ENCODE results near the gene PSMD6.

The PSMD6 gene

GRCh38 chr3:64023187-64023860 is at the start of gene PSMD6:
Gene PSMD6 (minus strand): TSS chr3:64023494. CDS start chr3:64023419, 75 bp downstream.
- no peak for TF ChIP-seq EZH2phosphoT487 (IDR thresholded peaks at IDR 0.05; ENCODE audit: borderline replicate concordance)
- TF ChIP-seq, protein P1, sequence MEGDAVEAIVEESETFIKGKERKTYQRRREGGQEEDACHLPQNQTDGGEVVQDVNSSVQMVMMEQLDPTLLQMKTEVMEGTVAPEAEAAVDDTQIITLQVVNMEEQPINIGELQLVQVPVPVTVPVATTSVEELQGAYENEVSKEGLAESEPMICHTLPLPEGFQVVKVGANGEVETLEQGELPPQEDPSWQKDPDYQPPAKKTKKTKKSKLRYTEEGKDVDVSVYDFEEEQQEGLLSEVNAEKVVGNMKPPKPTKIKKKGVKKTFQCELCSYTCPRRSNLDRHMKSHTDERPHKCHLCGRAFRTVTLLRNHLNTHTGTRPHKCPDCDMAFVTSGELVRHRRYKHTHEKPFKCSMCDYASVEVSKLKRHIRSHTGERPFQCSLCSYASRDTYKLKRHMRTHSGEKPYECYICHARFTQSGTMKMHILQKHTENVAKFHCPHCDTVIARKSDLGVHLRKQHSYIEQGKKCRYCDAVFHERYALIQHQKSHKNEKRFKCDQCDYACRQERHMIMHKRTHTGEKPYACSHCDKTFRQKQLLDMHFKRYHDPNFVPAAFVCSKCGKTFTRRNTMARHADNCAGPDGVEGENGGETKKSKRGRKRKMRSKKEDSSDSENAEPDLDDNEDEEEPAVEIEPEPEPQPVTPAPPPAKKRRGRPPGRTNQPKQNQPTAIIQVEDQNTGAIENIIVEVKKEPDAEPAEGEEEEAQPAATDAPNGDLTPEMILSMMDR (conservative IDR thresholded peaks at IDR 0.05; ENCODE audit: low read length): peak; percentile 99
- H3F3A ChIP-seq (ENCODE audit: low read depth): no peaks in the 10 kb centered on the region
- peak within 1 kb of the TSS; percentile 91 for H3K4me3 ChIP-seq (ENCODE audit: low read length, poor library complexity, severe bottlenecking)
- H3K27me3 ChIP-seq (ENCODE audit: insufficient read depth, low read length, poor library complexity, severe bottlenecking): no peaks in the 10 kb centered on the region
- H3K4me2 ChIP-seq (ENCODE audit: low read depth, low read length, poor library complexity, severe bottlenecking): peak within 1 kb of the TSS; percentile 99
- H4K20me1 ChIP-seq (ENCODE audit: insufficient read depth, low read length, poor library complexity, severe bottlenecking): peaks cover 29% of the 10 kb centered on the region
- H3K36me3 ChIP-seq (ENCODE audit: insufficient read depth, low read length): peaks cover 12% of the 10 kb centered on the region; the same call in 1 of the 2 replicates
- peak within 1 kb of the TSS; percentile 82 for H3K9ac ChIP-seq (ENCODE audit: low read depth, low read length, poor library complexity, severe bottlenecking)
- H3K4me1 ChIP-seq (ENCODE audit: insufficient read depth, low read length, poor library complexity, severe bottlenecking): peaks cover 23% of the 10 kb centered on the region
- H3K9me2 ChIP-seq (replicated peaks; ENCODE audit: low read depth, low read length): no peaks in the 10 kb centered on the region
- H3K9me3 ChIP-seq (ENCODE audit: insufficient read depth, low read depth, low read length): no peaks in the 10 kb centered on the region
- peak within 1 kb of the TSS; percentile 88 for H2AFZ ChIP-seq (ENCODE audit: low read length)
- peaks cover 29% of the 10 kb centered on the region for H3K79me2 ChIP-seq (ENCODE audit: insufficient read depth, low read length)

GRCh38 chr3:64072126-64072525 is 48.8 kb upstream of the PSMD6 start:
- TF ChIP-seq EZH2phosphoT487 (IDR thresholded peaks at IDR 0.05; ENCODE audit: borderline replicate concordance): no peak
- TF ChIP-seq, protein P1 (conservative IDR thresholded peaks at IDR 0.05; ENCODE audit: low read length): no peak
- H3K9ac ChIP-seq (ENCODE audit: low read depth, low read length, poor library complexity, severe bottlenecking): no peak overlapping the region

DNA sequence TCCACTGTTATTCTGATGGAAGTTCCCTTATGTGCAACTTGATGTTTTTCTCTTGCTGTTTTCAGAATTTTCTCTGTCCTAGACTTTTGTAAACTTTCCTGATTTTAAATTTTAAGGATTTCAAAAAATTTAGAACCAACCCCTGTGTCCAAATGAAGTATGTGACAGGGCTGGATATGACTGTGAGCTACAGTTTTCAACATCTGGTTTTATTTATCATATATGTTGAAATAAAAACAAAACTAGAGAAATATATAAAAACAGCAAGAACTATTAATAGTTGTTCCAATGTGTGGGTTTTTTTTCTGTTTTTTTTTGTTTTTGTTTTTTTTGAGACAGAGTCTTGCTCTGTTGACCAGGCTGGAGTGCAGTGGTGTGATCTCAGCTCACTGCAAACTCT is 47.4 kb upstream of the PSMD6 start:
- H2AFZ ChIP-seq (ENCODE audit: low read length): no peak overlapping the region
- H3F3A ChIP-seq (ENCODE audit: low read depth): no peaks in the 10 kb centered on the region
- H3K9me2 ChIP-seq (replicated peaks; ENCODE audit: low read depth, low read length): no peaks in the 10 kb centered on the region
- H3K9me3 ChIP-seq (ENCODE audit: insufficient read depth, low read depth, low read length): no peaks in the 10 kb centered on the region
- no peaks in the 10 kb centered on the region for H3K27me3 ChIP-seq (ENCODE audit: insufficient read depth, low read length, poor library complexity, severe bottlenecking)
- no peaks in the 10 kb centered on the region for H4K20me1 ChIP-seq (ENCODE audit: insufficient read depth, low read length, poor library complexity, severe bottlenecking)
- no peak overlapping the region for H3K9ac ChIP-seq (ENCODE audit: low read depth, low read length, poor library complexity, severe bottlenecking)
- H3K4me1 ChIP-seq (ENCODE audit: insufficient read depth, low read length, poor library complexity, severe bottlenecking): no peaks in the 10 kb centered on the region
- H3K4me3 ChIP-seq (ENCODE audit: low read length, poor library complexity, severe bottlenecking): no peak overlapping the region
- H3K79me2 ChIP-seq (ENCODE audit: insufficient read depth, low read length): no peaks in the 10 kb centered on the region
- H3K4me2 ChIP-seq (ENCODE audit: low read depth, low read length, poor library complexity, severe bottlenecking): no peak overlapping the region
- H3K36me3 ChIP-seq (ENCODE audit: insufficient read depth, low read length): no peaks in the 10 kb centered on the region
- no peak for TF ChIP-seq EZH2phosphoT487 (IDR thresholded peaks at IDR 0.05; ENCODE audit: borderline replicate concordance)
- TF ChIP-seq, protein P1 (conservative IDR thresholded peaks at IDR 0.05; ENCODE audit: low read length): no peak

More at GRCh38 chr3:64072126-64072525, 48.8 kb upstream of the PSMD6 start:
- no peaks in the 10 kb centered on the region for H3K9me2 ChIP-seq (replicated peaks; ENCODE audit: low read depth, low read length)
- H3K79me2 ChIP-seq (ENCODE audit: insufficient read depth, low read length): no peaks in the 10 kb centered on the region
- H3K36me3 ChIP-seq (ENCODE audit: insufficient read depth, low read length): no peaks in the 10 kb centered on the region
- no peaks in the 10 kb centered on the region for H3K27me3 ChIP-seq (ENCODE audit: insufficient read depth, low read length, poor library complexity, severe bottlenecking)
- no peaks in the 10 kb centered on the region for H4K20me1 ChIP-seq (ENCODE audit: insufficient read depth, low read length, poor library complexity, severe bottlenecking)
- H3K4me3 ChIP-seq (ENCODE audit: low read length, poor library complexity, severe bottlenecking): no peak overlapping the region
- H2AFZ ChIP-seq (ENCODE audit: low read length): no peak overlapping the region
- no peaks in the 10 kb centered on the region for H3F3A ChIP-seq (ENCODE audit: low read depth)
- no peaks in the 10 kb centered on the region for H3K9me3 ChIP-seq (ENCODE audit: insufficient read depth, low read depth, low read length)
- H3K4me1 ChIP-seq (ENCODE audit: insufficient read depth, low read length, poor library complexity, severe bottlenecking): no peaks in the 10 kb centered on the region
- H3K4me2 ChIP-seq (ENCODE audit: low read depth, low read length, poor library complexity, severe bottlenecking): no peak overlapping the region
